Prostate gland (tissue), 2 donors: ENCODE results near the gene SLC37A4.

Experiments
- CTCF ChIP-seq, 4 experiments: fragments of 200-600 bp in 2 of 4; fragments of 450-650 bp in 2 of 4; sonication (generic) in 2 of 4; IDR thresholded peaks; 1 replicate in 3 of 4; 2 replicates in 1 of 4; pipeline ENCODE4 v1.5.1; 2016 to 2019; ENCODE audit warnings: antibody characterized with exemption in 4 of 4, mild to moderate bottlenecking in 2 of 4, moderate library complexity in 2 of 4
- POLR2A ChIP-seq: fragments of 450-650 bp; IDR thresholded peaks from one replicate; pipeline ENCODE4 v1.6.1; 2016; ENCODE audit warnings: antibody characterized with exemption, mild to moderate bottlenecking
- POLR2AphosphoS5 ChIP-seq: sonication (generic); formaldehyde crosslinking; IDR thresholded peaks from one replicate; pipeline ENCODE4 v1.6.1; 2017; ENCODE audit warnings: antibody characterized with exemption

- TF ChIP-seq CTCF (IDR thresholded peaks at IDR 0.05) (no peak), POLR2AphosphoS5 (no peak), POLR2A (no peak)
Observed at GRCh38 chr11:118996926-118997626, 33.6 kb downstream of the SLC37A4 start.
